Fibroblast of skin of left quadriceps (primary cell): Measurements from ENCODE around the gene SUOX.
"Not testable (repeated sequence)": the region's sequence is repeated elsewhere in the genome, so short reads cannot be mapped to it uniquely, and the experiment has no call there.

Experiments
- DNase-seq, 2 experiments: peaks; one replicate each; pipeline ENCODE4 v3.0.0-alpha.2; 2013; ENCODE audit warnings: low read depth in 2 of 2

The SUOX gene

GRCh38 chr12:55983232-55983842 lies 13.7 kb upstream of the SUOX start:
- DNase-seq: no peak

- no peak for DNase-seq
Measured at GRCh38 chr12:55984861-55985260, 12.2 kb upstream of the SUOX start.

- DNase-seq: no peak
Measured at GRCh38 chr12:55985341-55985740, 11.7 kb upstream of the SUOX start.

DNA sequence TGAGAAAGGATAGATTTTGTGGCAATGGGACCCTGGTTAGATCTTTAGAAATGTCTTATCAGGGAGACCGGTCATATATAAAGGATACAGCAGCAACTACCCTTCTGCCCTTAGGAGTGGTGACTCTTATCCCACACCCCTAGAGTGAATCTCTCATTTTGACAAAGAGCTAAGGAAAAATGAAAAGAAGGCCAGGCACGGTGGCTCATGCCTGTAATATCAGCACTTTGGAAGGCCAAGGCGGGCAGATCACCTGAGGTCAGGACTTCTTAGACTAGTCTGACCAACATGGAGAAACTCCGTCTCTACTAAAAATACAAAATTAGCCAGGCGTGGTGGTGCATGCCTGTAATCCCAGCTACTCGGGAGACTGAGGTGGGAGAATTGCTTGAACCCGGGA lies 11.1 kb upstream of the SUOX start:
- DNase-seq: not testable (repeated sequence)

DNA sequence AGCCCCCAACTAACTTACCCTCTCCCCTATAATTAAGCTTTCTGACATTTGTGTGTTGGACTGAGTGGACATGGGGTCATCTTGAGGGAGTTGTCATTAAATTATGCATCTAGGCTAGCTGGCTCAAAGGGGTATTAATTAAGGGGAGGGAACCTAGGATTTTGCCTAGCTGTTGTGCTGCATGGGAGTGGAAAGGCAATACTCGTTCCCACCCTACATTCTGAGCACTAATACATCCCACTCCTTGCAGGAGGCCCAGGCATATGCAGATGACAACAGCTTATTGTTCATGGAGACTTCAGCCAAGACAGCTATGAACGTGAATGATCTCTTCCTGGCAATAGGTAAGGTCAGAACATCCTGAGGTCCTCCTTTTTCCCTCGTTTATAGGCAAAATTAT lies 6.0 kb upstream of the SUOX start:
- DNase-seq: no peak

DNA sequence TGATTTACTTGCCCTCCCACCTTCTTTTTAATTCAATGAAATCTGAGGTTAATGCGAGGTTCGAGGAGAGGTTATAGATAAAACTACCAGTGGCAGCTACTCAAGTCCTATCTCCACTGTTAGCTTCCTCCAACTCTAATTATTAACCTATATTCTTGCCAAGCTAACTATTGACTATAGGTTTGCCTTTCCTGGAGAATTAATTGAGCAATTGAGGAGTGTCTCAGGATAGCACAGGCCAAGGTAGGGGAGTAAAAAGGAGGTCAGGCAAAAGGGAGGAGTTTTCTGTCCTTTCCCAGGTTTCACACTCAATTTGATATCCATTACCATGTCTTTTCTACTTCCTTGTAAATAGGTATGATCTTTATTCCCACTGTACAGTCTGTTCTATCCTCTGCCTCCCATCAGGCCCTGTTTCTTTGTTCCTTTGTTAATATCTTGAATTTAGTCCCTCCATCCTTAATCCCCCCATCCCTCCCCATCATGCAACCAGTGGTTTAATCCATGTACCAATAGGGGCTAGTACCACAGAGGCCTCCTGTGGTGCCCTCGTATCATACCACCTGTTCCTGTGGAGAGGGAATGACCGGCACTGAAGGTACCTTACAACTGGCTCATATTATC lies 3.7 kb upstream of the SUOX start:
- no peak for DNase-seq

DNA sequence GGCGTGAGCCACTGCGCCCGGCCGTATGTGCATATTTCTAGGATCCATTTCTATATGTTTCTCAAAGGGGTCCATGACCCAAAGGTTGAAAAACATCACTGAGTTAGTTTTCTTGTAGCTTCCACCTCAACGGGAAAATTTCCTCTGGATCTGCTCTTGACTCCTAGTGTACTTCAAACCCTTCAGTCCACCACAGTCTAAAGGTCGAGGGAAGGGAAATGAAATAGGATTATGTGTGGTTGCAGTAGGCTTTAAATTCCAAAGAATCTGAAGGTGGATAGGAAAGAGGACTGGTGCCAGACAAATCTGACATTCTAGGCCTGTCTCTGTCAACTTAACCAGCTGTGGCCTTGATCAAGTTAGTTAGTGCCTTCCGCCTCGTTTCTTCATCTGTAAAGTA lies 1.7 kb upstream of the SUOX start:
- no peak for DNase-seq

DNA sequence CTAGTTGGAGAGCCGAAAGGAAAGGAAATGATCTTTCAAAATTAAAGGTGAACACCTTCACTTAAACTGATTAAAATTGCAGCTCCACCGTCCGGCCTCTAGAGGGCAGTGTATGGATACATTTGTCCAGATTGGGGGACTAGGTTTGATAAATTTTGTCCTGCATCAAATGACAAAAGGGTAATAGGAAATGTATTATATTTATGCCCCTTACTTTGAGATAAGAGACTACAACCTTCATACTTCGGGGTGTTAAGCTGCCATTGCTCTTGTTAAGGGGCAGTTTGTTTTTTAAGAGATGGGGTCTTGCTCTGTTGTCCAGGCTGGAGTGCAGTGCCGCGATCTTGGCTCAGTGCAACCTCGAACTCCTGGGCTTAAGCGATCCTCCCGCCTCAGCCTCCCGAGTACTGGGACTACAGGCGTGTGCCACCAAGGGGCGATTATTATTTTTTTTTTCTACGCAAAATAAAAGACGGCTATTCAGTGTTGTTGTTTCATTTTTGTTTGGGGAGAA lies 818 bp upstream of the SUOX start:
- DNase-seq: no peak

DNA sequence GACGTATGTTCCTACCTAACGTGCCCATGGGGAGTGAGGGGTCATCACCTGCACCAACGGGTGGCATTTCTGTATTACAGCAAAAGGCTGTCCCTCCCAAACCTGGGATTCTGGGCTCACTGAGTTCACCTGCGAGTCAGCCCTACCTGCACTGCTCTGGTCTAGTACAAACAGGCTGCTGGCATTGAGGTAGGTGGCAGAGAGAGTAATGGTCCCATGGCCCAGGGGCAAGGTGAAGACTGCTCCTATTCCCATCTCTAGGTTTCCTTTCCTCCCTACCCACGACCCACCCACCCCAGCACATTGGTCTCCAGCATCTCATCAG lies 421 bp downstream of the SUOX start:
- DNase-seq: no peak

DNA sequence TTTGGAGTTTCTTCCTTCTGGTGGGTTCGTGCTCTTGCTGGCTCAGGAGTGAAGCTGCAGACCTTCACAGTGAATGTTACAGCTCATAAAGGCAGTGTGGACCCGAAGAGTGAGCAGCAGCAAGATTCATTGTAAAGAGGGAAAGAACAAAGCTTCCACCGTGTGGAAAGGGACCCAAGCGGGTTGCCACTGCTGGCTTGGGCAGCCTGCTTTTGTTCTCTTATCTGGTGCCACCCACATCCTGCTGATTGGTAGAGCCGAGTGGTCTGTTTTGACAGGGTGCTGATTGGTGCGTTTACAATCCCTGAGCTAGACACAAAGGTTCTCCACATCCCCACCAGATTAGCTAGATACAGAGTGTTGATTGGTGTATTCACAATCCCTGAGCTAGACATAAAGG lies 2.4 kb downstream of the SUOX start:
- DNase-seq: not testable (repeated sequence)

GRCh38 chr12:55999999-56000540 lies 3.0 kb downstream of the SUOX start:
- DNase-seq: not testable (repeated sequence)

- no peak for DNase-seq
Measured at GRCh38 chr12:56001487-56002100, 4.5 kb downstream of the SUOX start.

DNA sequence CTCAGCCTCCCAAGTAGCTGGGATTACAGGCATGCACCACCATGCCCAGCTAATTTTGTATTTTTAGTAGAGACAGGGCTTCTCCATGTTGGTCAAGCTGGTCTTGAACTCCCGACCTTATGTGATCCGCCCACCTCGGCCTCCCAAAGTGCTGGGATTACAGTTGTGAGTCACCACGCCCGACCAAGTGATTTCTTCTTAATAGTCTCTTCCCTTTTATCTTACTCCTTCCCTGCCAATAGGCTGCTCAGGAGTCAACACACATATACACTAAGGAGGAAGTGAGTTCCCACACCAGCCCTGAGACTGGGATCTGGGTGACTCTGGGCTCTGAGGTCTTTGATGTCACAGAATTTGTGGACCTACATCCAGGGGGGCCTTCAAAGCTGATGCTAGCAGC lies 6.3 kb downstream of the SUOX start:
- not testable (repeated sequence) for DNase-seq

DNA sequence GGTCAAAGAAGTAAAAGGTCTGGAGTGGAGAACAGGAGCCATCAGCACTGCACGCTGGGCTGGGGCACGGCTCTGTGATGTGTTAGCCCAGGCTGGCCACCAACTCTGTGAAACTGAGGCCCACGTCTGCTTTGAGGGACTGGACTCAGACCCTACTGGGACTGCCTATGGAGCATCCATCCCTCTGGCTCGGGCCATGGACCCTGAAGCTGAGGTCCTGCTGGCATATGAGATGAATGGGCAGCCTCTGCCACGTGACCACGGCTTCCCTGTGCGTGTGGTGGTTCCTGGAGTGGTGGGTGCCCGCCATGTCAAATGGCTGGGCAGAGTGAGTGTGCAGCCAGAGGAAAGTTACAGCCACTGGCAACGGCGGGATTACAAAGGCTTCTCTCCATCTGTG lies 7.1 kb downstream of the SUOX start:
- DNase-seq: no peak

GRCh38 chr12:56007564-56008559 lies 10.8 kb downstream of the SUOX start:
- no peak for DNase-seq

GRCh38 chr12:56010111-56010570 lies 13.1 kb downstream of the SUOX start:
- no peak for DNase-seq

DNA sequence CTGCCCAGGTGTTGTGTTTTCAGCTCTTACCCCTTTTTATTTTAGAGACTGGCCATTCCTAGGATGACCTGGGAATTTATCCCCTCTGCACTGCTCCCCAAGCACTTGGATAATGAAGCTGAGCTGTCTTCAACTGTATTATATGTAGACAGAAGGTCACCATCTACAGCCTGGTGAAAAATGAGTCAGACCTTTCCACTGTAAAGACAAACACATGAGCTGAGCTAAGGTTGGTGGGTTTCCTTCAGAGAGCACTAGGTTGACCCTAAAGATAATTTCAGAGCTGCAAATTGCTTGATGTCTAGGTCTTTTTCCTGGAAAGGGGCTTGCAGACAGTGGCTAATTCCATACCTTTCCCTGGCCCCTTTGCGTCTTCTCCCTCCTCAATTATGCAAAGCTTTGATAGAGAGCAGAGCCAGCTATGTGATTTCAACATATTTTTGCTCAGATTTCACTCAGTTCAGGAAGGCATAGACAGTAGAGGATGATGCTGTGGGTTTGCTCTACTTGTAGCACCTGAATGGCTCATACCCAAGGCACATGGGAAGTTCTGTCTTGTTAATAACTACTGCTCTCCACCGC lies 14.5 kb downstream of the SUOX start:
- no peak for DNase-seq

DNA sequence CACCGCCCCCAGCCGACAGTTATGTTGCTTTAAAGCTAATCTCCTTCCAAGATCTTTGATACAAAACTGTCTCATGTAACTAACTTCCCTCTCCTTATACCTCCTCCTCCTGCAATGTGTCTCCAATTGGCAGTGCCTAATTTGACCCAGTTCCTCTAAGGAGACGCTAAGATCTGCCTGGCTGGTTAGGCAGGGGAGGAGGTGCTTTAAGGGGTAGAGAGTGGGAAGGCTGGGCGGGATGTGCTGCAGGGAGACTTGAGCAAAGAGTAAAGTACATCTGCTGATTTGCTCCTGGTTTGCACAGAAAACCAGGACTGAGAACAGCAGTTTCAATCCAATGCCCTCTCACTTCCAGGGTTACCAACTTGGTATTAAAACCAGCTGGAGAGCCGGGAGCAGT lies 16.4 kb downstream of the SUOX start:
- no peak for DNase-seq

DNA sequence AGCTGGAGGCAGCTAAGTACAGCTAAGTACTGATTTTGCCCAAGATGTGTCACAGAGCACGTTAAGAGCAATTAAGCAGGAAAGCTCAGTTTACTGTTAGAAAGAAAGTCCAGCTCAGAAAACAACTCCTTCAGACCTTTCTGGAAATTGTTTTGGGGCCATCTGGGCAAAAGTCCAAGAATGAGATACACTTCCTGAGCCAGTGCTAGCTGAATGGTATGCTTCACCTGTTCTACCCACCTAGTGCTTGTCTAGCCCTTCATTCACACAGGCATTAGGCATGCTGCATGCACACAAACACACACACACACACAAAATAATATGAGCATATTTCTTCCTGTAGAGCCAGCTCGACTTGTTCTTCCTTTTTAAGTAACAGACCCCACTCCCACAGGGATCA lies 17.1 kb downstream of the SUOX start:
- no peak for DNase-seq

GRCh38 chr12:56017181-56017580 lies 20.1 kb downstream of the SUOX start:
- DNase-seq: no peak

GRCh38 chr12:56018356-56018755 lies 21.3 kb downstream of the SUOX start:
- no peak for DNase-seq
